Neural cell (in vitro differentiated cells): ENCODE data around the gene LMO7. TPM values are rescaled to one million over a fixed set of nuclear protein-coding genes. Genes with fewer than 3 reads are reported as not detected.

ENCODE experiments used
- H2AFZ ChIP-seq: fragments of 200-600, 300-800 bp; sonication (generic), shearing (Covaris generic); 2 replicates; pipeline ENCODE4 v1.6.0; 2014; ENCODE audit warnings: low read depth, mild to moderate bottlenecking, antibody characterized with exemption, low read length, moderate library complexity
- H3F3A ChIP-seq: fragments of 200-600 bp; shearing (Covaris generic); 2 replicates; pipeline ENCODE4 v1.6.1; 2016; ENCODE audit warnings: mild to moderate bottlenecking, moderate library complexity, mixed read lengths, antibody characterized with exemption, low read length; ENCODE audit not compliant: insufficient read depth, poor library complexity, severe bottlenecking
- H3K27ac ChIP-seq: fragments of 200-600, 300-800 bp; sonication (generic), shearing (Covaris generic); 2 replicates; pipeline ENCODE4 v1.5.1; 2014; ENCODE audit warnings: mild to moderate bottlenecking, low read length, moderate library complexity
- H3K27me3 ChIP-seq: fragments of 300-800, 200-600 bp; sonication (generic), shearing (Covaris generic); 2 replicates; pipeline ENCODE4 v1.6.0; 2014; ENCODE audit warnings: mild to moderate bottlenecking, low read depth, low read length, moderate library complexity; ENCODE audit not compliant: insufficient read depth
- H3K36me3 ChIP-seq: fragments of 300-800, 200-600 bp; sonication (generic), shearing (Covaris generic); 2 replicates; pipeline ENCODE4 v1.5.1; 2014; ENCODE audit warnings: mild to moderate bottlenecking, antibody characterized with exemption, low read length, moderate library complexity; ENCODE audit not compliant: insufficient read depth
- H3K4me2 ChIP-seq: fragments of 300-800, 200-600 bp; sonication (generic), shearing (Covaris generic); 2 replicates; pipeline ENCODE4 v1.6.0; 2014; ENCODE audit warnings: mild to moderate bottlenecking, low read length
- H3K4me3 ChIP-seq: fragments of 300-800, 200-600 bp; sonication (generic), shearing (Covaris generic); 2 replicates; pipeline ENCODE4 v1.5.1; 2014; ENCODE audit warnings: mild to moderate bottlenecking, low read length, moderate library complexity
- H3K79me2 ChIP-seq: fragments of 200-600 bp; shearing (Covaris generic); replicated peaks from 2 replicates; pipeline ENCODE4 v1.6.0; 2014; ENCODE audit warnings: mild to moderate bottlenecking, low read length, moderate library complexity; ENCODE audit not compliant: insufficient read depth
- H3K9ac ChIP-seq: fragments of 300-800, 200-600 bp; sonication (generic), shearing (Covaris generic); 2 replicates; pipeline ENCODE4 v1.6.1; 2016; ENCODE audit warnings: mild to moderate bottlenecking, low read length, mixed read lengths
- H3K9me2 ChIP-seq: fragments of 200-600 bp; shearing (Covaris generic); 2 replicates; pipeline ENCODE4 v1.6.1; 2016; ENCODE audit warnings: mild to moderate bottlenecking, low read length, mixed read lengths; ENCODE audit not compliant: insufficient read depth
- H3K9me3 ChIP-seq: fragments of 200-600, 300-800 bp; sonication (generic), shearing (Covaris generic); 2 replicates; pipeline ENCODE4 v1.6.1; 2016; ENCODE audit warnings: mild to moderate bottlenecking, mixed run types, low read length, moderate library complexity, mixed read lengths
- H4K20me1 ChIP-seq: fragments of 200-600 bp; shearing (Covaris generic); 2 replicates; pipeline ENCODE4 v1.6.1; 2016; ENCODE audit warnings: mild to moderate bottlenecking, mixed run types; ENCODE audit not compliant: insufficient read depth
- CTCF ChIP-seq: fragments of 450-650 bp; IDR thresholded peaks from 2 replicates; pipeline ENCODE4 v1.5.1; 2014; ENCODE audit warnings: antibody characterized with exemption, mild to moderate bottlenecking, moderate library complexity; ENCODE audit not compliant: poor library complexity, severe bottlenecking
- EP300 ChIP-seq: fragments of 450-650 bp; conservative IDR thresholded peaks from 2 replicates; pipeline ENCODE4 v1.6.1; 2014; ENCODE audit warnings: antibody characterized with exemption, mild to moderate bottlenecking, moderate library complexity; ENCODE audit not compliant: poor library complexity, severe bottlenecking
- EZH2 ChIP-seq: fragments of 200-600, 300-800 bp; shearing (Covaris generic), sonication (generic); IDR thresholded peaks from 2 replicates; pipeline ENCODE4 v1.6.1; 2014; ENCODE audit warnings: antibody characterized with exemption, low read length, borderline replicate concordance, mild to moderate bottlenecking; ENCODE audit not compliant: insufficient read depth, poor library complexity, severe bottlenecking
- MXI1 ChIP-seq: fragments of 450-650 bp; conservative IDR thresholded peaks from 2 replicates; pipeline ENCODE4 v1.6.1; 2014; ENCODE audit warnings: antibody characterized with exemption, mild to moderate bottlenecking; ENCODE audit not compliant: poor library complexity, severe bottlenecking
- POLR2AphosphoS5 ChIP-seq: IDR thresholded peaks from 2 replicates; pipeline ENCODE4 v1.6.1; 2012
- RAD21 ChIP-seq: fragments of 450-650 bp; conservative IDR thresholded peaks from 2 replicates; pipeline ENCODE4 v1.6.1; 2014; ENCODE audit warnings: antibody characterized with exemption, mild to moderate bottlenecking, moderate library complexity
- SMC3 ChIP-seq: fragments of 450-650 bp; conservative IDR thresholded peaks from 2 replicates; pipeline ENCODE4 v1.6.1; 2014; ENCODE audit warnings: antibody characterized with exemption, mild to moderate bottlenecking, moderate library complexity; ENCODE audit not compliant: poor library complexity
- TAF1 ChIP-seq: IDR thresholded peaks from 2 replicates; pipeline ENCODE4 v1.6.1; 2012; ENCODE audit warnings: low read depth
- polyA plus RNA-seq: library from polyadenylated mRNA; depleted of rRNA; stranded (reverse); fragments of >200 nt; gene quantifications from 2 replicates; pipeline ENCODE4 v1.2.3, GENCODE V29; 2014
- TF ChIP-seq, protein P1 (sequence below): IDR thresholded peaks from 2 replicates; pipeline ENCODE4 v1.6.1; 2012; ENCODE audit warnings: borderline replicate concordance

The LMO7 gene
- polyA plus RNA-seq, 1 donor from 2014 or later, result 14.2 TPM

DNA sequence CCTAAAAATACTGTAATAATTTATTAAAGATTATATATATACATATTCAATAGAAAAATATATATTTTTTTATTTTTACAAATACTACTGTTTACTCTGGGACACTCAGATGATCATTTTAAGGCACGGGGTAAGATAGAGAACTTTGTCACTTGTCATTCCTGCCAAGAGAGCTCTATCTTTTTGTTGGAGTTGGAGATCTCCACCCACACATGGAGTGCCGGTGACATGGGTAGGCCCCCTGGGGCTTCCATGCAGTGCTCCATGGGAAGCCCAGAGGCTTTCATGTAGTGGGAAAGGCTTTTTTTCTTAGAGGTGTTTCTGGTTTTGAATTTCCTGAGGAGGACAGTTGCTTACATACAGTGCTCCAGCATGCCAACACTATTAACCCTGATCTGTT lies 81.4 kb downstream of the LMO7 start:
- H3K4me3 ChIP-seq, result no peak overlapping the region
- no peaks in the 10 kb centered on the region for H3F3A ChIP-seq
- H3K9me3 ChIP-seq, result no peaks in the 10 kb centered on the region
- no peaks in the 10 kb centered on the region for H3K9me2 ChIP-seq
- no peaks in the 10 kb centered on the region for H3K27me3 ChIP-seq
- H4K20me1 ChIP-seq, result no peaks in the 10 kb centered on the region
- no peak overlapping the region for H3K4me2 ChIP-seq
- H3K27ac ChIP-seq, result no peak overlapping the region
- H3K79me2 ChIP-seq, result no peaks in the 10 kb centered on the region
- TF ChIP-seq POLR2AphosphoS5 (no peak), SMC3 (no peak), EP300 (no peak), CTCF (no peak), RAD21 (no peak), TAF1 (no peak), MXI1 (no peak), EZH2 (no peak)
- TF ChIP-seq, protein P1, sequence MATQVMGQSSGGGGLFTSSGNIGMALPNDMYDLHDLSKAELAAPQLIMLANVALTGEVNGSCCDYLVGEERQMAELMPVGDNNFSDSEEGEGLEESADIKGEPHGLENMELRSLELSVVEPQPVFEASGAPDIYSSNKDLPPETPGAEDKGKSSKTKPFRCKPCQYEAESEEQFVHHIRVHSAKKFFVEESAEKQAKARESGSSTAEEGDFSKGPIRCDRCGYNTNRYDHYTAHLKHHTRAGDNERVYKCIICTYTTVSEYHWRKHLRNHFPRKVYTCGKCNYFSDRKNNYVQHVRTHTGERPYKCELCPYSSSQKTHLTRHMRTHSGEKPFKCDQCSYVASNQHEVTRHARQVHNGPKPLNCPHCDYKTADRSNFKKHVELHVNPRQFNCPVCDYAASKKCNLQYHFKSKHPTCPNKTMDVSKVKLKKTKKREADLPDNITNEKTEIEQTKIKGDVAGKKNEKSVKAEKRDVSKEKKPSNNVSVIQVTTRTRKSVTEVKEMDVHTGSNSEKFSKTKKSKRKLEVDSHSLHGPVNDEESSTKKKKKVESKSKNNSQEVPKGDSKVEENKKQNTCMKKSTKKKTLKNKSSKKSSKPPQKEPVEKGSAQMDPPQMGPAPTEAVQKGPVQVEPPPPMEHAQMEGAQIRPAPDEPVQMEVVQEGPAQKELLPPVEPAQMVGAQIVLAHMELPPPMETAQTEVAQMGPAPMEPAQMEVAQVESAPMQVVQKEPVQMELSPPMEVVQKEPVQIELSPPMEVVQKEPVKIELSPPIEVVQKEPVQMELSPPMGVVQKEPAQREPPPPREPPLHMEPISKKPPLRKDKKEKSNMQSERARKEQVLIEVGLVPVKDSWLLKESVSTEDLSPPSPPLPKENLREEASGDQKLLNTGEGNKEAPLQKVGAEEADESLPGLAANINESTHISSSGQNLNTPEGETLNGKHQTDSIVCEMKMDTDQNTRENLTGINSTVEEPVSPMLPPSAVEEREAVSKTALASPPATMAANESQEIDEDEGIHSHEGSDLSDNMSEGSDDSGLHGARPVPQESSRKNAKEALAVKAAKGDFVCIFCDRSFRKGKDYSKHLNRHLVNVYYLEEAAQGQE, result no peak
- H3K9ac ChIP-seq, result no peak overlapping the region
- H3K36me3 ChIP-seq, result no peaks in the 10 kb centered on the region
- no peak overlapping the region for H2AFZ ChIP-seq

- Histone ChIP-seq H3K4me3 (no peak overlapping the region), H3K9me3 (no peaks in the 10 kb centered on the region), H3K27ac (no peak overlapping the region), H3K9ac (no peak overlapping the region), H3K4me2 (no peak overlapping the region), H3K79me2 (no peaks in the 10 kb centered on the region), H3K36me3 (no peaks in the 10 kb centered on the region), H2AFZ (no peak overlapping the region), H3K9me2 (no peaks in the 10 kb centered on the region), H3F3A (no peaks in the 10 kb centered on the region), H3K27me3 (no peaks in the 10 kb centered on the region), H4K20me1 (no peaks in the 10 kb centered on the region)
- TF ChIP-seq, protein P1, result no peak
- TF ChIP-seq TAF1 (no peak), RAD21 (no peak), SMC3 (no peak), EP300 (no peak), POLR2AphosphoS5 (no peak), CTCF (no peak), MXI1 (no peak), EZH2 (no peak)
Measured at GRCh38 chr13:75721307-75721706, 85.2 kb downstream of the LMO7 start.
